Islet precursor cell (in vitro differentiated cells): ENCODE results near the gene TARS2.

Experiments used
- DNase-seq: peaks from one replicate; pipeline ENCODE4 v3.0.0-alpha.2; 2018

Gene TARS2

GRCh38 chr1:150543500-150544143 lies 56.4 kb downstream of the TARS2 start:
- no peak for DNase-seq

- no peak for DNase-seq
These were observed 57.0 kb downstream of the TARS2 start for GRCh38 chr1:150544204-150544603.

DNA sequence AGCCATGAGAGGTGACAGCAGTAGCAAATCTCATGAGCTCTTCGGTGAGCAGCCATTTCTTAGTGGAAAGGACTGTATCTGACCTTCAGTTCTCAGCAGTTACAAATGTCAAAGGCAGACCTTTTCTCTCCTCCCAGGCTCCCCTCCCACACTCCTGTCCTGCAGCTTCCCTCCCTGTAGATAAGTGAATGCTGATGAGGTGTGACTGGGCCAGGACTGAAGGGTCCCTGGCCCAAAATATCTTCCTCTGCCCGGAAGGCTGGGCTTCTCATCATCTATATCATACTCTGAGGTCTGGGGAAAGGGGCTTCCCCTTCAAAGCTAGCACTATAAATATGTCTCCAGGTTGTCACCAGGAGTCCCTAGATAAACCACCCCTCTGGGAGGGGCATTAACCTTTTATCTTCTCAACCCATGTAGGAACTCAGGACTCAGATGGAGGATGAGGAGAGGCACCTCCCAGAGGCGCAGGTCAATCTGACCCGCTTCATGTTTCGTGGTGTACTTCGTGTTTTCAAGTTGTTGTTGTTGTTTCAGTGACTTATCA lies 58.3 kb downstream of the TARS2 start:
- no peak for DNase-seq

GRCh38 chr1:150546294-150546937 lies 59.2 kb downstream of the TARS2 start:
- DNase-seq: no peak

- no peak for DNase-seq
These were observed 61.1 kb downstream of the TARS2 start for GRCh38 chr1:150548324-150548631.

GRCh38 chr1:150548632-150549495 lies 61.6 kb downstream of the TARS2 start, which contains the start of gene ADAMTSL4:
TSS of gene ADAMTSL4 (plus strand) at chr1:150549408. CDS start at chr1:150552289, 2,881 bp downstream.
- peak; percentile 90 for DNase-seq

GRCh38 chr1:150549496-150550221 lies 62.4 kb downstream of the TARS2 start:
- peak; percentile 81 for DNase-seq

DNA sequence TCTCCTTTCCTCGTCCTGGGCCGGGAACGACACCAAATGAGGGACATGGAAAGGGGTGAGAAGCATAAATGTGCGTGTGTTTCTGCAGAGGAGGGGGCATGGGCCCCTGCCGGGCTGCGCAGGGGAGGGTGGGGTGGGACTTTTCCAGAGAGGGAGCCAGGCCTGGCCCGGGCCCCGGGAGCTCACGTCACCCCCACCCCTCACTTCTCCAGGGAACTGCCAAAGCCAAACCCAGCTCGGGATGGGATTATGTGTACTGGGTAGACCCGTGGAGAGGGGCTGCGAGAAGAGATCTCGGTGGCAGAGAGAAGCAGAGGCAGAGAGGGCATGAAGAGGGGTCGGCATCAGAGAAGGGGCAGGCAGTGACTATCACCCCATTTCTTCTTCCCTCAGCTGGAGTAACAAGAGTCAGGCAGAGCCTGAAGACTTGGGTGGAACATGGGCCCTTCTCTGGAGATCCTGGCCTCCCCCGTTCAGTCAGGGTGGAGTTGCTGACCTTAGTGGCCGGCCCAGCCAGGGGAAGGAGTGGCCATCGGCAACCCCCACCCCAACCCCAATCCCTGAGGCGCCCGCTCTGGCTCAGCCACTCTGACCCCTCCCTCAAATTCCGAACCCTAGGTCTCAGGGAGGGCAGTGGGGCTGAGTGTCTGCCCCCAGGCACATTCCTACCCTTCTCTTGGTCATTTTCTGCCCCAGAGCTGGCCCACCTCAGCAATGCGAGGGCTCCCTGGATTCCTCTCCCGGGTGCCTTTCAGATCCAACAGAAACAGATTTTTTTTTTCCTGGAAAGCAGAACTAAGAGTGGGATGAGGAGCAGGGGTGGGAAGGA lies 63.2 kb downstream of the TARS2 start:
- peak; percentile 95 for DNase-seq

DNA sequence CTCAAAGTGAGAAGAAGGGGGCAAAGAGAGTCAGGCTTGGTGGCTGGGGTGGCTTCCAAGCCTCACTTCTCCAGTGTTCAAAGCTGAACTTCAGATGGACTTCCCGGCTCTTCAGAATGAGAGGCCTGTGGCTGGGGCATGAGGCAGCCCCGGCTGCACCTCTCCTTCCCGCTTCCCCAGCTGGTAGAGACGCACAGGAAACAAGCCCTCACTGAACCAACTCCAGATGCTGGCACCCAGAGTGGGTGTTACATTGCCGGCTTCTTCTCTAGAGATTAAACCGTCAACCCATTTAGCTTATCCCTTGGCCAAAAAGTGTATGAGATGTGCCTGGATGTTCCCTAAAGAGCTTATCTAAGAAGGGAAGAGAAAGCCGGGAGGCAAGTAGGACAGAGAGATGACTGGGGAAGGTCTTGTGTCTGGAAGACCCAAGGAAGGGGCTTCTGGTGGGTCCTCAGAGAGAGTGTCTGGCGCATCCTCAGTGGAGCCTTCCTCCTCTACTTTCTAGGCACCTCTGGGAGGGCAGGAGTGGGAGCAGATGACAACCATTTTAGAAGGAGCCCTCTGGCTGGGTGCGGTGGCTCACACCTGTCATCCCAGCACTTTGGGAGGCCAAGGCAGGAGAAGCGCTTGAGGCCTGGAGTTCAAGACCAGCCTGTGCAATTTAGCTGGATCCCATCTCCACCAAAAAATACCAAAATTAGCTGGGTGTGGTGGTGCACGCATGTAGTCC lies 64.0 kb downstream of the TARS2 start:
- peak; percentile 48 for DNase-seq

DNA sequence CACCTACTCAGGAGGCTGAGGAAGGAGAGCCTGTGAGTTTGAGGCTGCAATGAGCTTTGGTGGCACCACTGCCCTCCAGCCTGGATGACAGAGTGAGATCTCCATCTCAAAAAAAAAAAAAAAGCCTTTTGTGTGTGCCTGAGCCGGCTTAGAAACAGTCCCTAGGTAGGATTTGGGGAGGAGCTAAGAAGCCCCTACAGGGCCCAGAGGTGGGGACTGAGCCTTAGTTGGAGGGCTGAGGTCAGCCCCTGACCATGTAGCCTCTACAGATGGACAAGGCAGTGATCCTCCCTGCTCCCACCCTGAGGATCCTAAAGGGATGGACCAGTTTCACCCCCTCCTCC lies 64.5 kb downstream of the TARS2 start:
- DNase-seq: no peak

DNA sequence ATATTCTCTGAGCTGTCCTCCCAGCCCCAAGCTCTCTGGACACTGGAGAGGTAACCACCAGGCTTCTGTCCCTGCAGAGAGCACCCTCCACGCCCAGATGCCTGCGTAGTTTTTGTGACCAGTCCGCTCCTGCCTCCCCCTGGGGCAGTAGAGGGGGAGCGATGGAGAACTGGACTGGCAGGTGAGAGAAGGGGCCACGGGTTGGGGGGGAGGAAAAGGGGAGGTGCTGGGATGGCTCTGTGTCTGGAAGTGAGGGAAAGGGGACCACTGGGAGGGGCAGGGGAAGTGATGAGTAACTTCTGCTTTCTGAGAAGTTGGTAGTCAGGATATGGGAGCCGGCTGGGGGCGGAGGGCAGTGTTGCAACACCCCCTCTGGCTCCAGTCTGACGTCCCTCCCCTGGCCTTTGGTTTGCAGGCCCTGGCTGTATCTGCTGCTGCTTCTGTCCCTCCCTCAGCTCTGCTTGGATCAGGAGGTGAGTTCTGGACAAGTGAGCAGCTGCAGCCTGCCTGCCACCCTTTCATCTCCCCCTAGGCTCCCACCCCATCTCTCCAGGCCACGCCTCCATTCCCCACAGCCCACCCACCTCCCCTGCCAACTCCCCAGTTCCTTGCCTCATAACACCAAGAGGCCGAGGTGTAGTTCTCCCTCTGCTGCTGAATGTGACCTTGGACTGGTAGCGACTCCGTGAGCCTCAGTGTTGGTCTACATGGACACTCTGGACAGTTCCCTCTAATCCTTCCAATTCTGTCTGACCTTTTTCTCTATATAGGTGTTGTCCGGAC lies 65.1 kb downstream of the TARS2 start:
- peak; percentile 95 for DNase-seq

GRCh38 chr1:150552911-150553289 lies 65.7 kb downstream of the TARS2 start:
- peak; percentile 47 for DNase-seq

GRCh38 chr1:150553392-150554085 lies 66.3 kb downstream of the TARS2 start:
- peak; percentile 50 for DNase-seq

DNA sequence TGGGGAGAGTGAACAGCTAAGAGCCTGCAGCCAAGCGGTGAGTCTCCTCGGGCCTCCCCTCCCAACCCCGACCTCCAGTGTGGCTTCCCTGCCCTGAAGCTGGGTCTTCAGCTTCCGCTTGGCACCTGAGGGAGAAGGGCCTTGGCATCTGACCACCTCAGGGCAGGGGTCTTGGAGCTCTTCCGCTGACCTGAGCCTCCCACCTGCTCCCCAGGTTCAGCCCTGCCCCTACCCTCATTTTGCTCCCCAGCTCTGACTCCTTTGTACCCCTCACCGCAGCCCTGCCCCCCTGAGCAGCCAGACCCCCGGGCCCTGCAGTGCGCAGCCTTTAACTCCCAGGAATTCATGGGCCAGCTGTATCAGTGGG lies 66.8 kb downstream of the TARS2 start:
- no peak for DNase-seq

DNA sequence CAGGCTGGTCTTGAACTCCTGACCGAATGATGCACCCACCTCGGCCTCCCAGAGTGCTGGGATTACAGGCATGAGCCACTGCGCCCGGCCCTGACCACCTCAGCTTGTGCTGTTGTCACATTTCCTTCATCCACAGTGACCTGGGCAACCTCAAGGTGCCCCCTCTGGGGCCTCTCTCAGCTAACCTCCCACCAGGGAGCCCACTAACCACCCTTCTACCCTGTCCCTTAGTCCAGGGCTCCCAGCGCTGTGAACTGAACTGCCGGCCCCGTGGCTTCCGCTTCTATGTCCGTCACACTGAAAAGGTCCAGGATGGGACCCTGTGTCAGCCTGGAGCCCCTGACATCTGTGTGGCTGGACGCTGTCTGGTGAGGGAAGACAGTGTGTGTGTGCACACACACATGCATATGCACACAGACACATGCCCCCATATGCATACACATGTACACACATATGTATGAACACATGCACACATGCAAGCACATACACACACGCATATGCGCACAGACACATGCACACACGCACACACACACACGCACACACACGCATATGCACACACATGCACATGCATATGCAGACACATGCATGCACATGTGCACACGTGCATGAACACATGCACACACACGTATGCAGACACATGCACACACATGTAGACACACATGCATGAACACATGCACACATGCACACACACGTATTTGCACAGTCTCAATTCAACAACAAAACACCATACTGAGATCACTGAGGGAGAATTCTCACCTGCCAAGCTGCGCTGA lies 68.2 kb downstream of the TARS2 start:
- peak; percentile 32 for DNase-seq

DNA sequence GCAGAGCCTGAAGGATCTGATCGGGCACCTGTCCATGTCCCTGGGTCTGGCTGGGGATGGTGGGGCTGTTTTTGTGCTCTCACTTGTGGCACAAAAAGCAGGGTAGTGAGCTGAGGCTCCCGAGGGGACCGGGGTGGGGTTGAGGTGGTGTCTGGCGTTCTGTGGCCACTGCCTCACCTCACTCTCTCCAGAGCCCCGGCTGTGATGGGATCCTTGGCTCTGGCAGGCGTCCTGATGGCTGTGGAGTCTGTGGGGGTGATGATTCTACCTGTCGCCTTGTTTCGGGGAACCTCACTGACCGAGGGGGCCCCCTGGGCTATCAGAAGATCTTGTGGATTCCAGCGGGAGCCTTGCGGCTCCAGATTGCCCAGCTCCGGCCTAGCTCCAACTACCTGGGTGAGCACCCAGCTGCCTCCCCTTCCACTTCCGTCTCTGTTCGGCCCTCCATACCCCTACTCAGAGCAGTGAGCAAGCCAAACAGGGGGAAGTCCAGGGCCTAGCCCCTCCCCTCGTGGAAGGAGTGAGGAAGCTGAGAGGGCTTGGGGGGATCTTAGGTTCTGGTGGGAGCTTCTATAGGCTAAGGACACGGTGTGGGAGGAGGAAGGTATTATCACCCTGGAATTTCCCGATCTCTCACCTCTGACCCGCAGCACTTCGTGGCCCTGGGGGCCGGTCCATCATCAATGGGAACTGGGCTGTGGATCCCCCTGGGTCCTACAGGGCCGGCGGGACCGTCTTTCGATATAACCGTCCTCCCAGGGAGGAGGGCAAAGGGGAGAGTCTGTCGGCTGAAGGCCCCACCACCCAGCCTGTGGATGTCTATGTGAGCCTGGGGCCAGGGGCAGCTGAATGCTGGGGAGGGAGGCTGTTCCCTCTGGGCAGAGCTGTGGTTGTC lies 69.0 kb downstream of the TARS2 start:
- peak; percentile 50 for DNase-seq

DNA sequence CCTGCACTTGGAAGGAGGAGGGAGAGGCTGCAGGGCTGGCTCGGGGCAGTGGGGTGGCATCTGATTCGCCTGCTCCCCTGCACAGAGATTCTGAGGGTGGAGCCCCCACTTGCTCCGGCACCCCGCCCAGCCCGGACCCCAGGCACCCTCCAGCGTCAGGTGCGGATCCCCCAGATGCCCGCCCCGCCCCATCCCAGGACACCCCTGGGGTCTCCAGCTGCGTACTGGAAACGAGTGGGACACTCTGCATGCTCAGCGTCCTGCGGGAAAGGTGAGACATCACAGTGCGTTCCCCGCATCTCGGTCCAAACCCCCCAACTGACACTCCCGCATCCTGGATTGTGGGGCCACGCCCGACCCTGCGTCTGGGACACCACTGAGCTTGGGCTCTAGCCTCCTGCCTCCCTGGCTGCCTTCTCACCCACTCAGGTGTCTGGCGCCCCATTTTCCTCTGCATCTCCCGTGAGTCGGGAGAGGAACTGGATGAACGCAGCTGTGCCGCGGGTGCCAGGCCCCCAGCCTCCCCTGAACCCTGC lies 69.9 kb downstream of the TARS2 start:
- peak; percentile 37 for DNase-seq
